HepG2 (cell line): ENCODE measurements around the gene NRSN2. TPM values are rescaled to one million over a fixed set of nuclear protein-coding genes. Genes with fewer than 3 reads are reported as not detected.

Experiments
- ARID4A ChIP-seq: sonication (generic); formaldehyde crosslinking; IDR thresholded peaks from 2 replicates; pipeline ENCODE4 v1.5.0; 2020; ENCODE audit warnings: mild to moderate bottlenecking, missing genetic modification reagents, borderline replicate concordance
- ATF4 ChIP-seq, 2 experiments: fragments of 450-650 bp in 1 of 2; sonication (generic) in 1 of 2; formaldehyde crosslinking; IDR thresholded peaks; 2 replicates each; pipeline versions ENCODE4 v1.5.0 to v1.8.0; 2020 to 2022; ENCODE audit warnings: mild to moderate bottlenecking in 1 of 2, missing genetic modification reagents in 1 of 2
- ELF4 ChIP-seq: sonication (generic); formaldehyde crosslinking; IDR thresholded peaks from 2 replicates; pipeline ENCODE4 v1.5.0; 2020; ENCODE audit warnings: missing genetic modification reagents, mild to moderate bottlenecking, moderate library complexity, borderline replicate concordance
- HDAC6 ChIP-seq: fragments of 200-600 bp; sonication (generic); IDR thresholded peaks from 2 replicates; pipeline ENCODE4 v1.7.0; 2017; ENCODE audit warnings: mild to moderate bottlenecking, antibody characterized with exemption, low read length, low read depth
- HNRNPLL ChIP-seq: fragments of 200-400 bp; formaldehyde crosslinking; IDR thresholded peaks from 2 replicates; pipeline ENCODE4 v1.6.1; 2017; ENCODE audit warnings: mild to moderate bottlenecking, low read depth, low read length; ENCODE audit not compliant: poor library complexity, severe bottlenecking
- KAT8 ChIP-seq: IDR thresholded peaks from 2 replicates; pipeline ENCODE4 v1.6.1; 2016; ENCODE audit warnings: missing genetic modification reagents, missing compliant biosample characterization
- MTA3 ChIP-seq: sonication (generic); formaldehyde crosslinking; IDR thresholded peaks from 2 replicates; pipeline ENCODE4 v1.4.0; 2020; ENCODE audit warnings: missing genetic modification reagents
- NCOA5 ChIP-seq: sonication (generic); formaldehyde crosslinking; IDR thresholded peaks from 2 replicates; pipeline ENCODE4 v1.4.0; 2020; ENCODE audit warnings: missing genetic modification reagents
- PLSCR1 ChIP-seq: sonication (generic); formaldehyde crosslinking; IDR thresholded peaks from 2 replicates; pipeline ENCODE4 v1.5.0; 2020; ENCODE audit warnings: missing genetic modification reagents, mild to moderate bottlenecking, borderline replicate concordance
- RAD51 ChIP-seq: fragments of 450-650 bp; IDR thresholded peaks from 2 replicates; pipeline ENCODE4 v1.6.1; 2016; ENCODE audit warnings: borderline replicate concordance
- SP4 ChIP-seq: sonication (generic); formaldehyde crosslinking; IDR thresholded peaks from 2 replicates; pipeline ENCODE4 v1.8.1; 2023; ENCODE audit warnings: mild to moderate bottlenecking, missing genetic modification reagents
- SYNCRIP ChIP-seq: fragments of 200-400 bp; formaldehyde crosslinking; IDR thresholded peaks from 2 replicates; pipeline ENCODE4 v1.6.1; 2018; ENCODE audit warnings: mild to moderate bottlenecking, low read depth, low read length; ENCODE audit not compliant: insufficient read depth
- ZBTB2 ChIP-seq: sonication (generic); formaldehyde crosslinking; IDR thresholded peaks from 2 replicates; pipeline ENCODE4 v1.8.0; 2022; ENCODE audit warnings: low read depth, missing genetic modification reagents
- ZNF343 ChIP-seq: sonication (generic); formaldehyde crosslinking; IDR thresholded peaks from 2 replicates; pipeline ENCODE4 v1.4.0; 2020; ENCODE audit warnings: mild to moderate bottlenecking, missing genetic modification reagents
- ZNF550 ChIP-seq: sonication (generic); formaldehyde crosslinking; IDR thresholded peaks from 2 replicates; pipeline ENCODE4 v1.4.0; 2020; ENCODE audit warnings: mild to moderate bottlenecking, missing genetic modification reagents, borderline replicate concordance
- ZNF558 ChIP-seq: sonication (generic); formaldehyde crosslinking; IDR thresholded peaks from 2 replicates; pipeline ENCODE4 v1.9.0; 2022; ENCODE audit warnings: mild to moderate bottlenecking, missing genetic modification reagents, borderline replicate concordance
- ZNF572 ChIP-seq: sonication (generic); formaldehyde crosslinking; IDR thresholded peaks from 2 replicates; pipeline ENCODE4 v1.5.1; 2020; ENCODE audit warnings: mild to moderate bottlenecking, missing genetic modification reagents
- ZNF615 ChIP-seq: sonication (generic); formaldehyde crosslinking; IDR thresholded peaks from 2 replicates; pipeline ENCODE4 v1.5.0; 2020; ENCODE audit warnings: mild to moderate bottlenecking, missing genetic modification reagents, borderline replicate concordance
- ZNF747 ChIP-seq: sonication (generic); formaldehyde crosslinking; IDR thresholded peaks from 2 replicates; pipeline ENCODE4 v1.8.1; 2023; ENCODE audit warnings: missing genetic modification reagents, mild to moderate bottlenecking, borderline replicate concordance
- ZNF75D ChIP-seq: sonication (generic); formaldehyde crosslinking; IDR thresholded peaks from 2 replicates; pipeline ENCODE4 v1.8.1; 2023; ENCODE audit warnings: missing genetic modification reagents, mild to moderate bottlenecking, borderline replicate concordance
- ZNF775 ChIP-seq: sonication (generic); formaldehyde crosslinking; IDR thresholded peaks from 2 replicates; pipeline ENCODE4 v1.4.0; 2020; ENCODE audit warnings: missing genetic modification reagents, mild to moderate bottlenecking, moderate library complexity, borderline replicate concordance
- polyA plus RNA-seq, 8 experiments: library from polyadenylated mRNA; depleted of rRNA in 3 of 8; stranded (reverse) in 7 of 8; unstranded in 1 of 8; fragments of >200 nt; fragmentation: Illumina TruSeq in 4 of 8; extraction: Trizol in 4 of 8; gene quantifications; 2 replicates each; pipeline versions ENCODE4 v1.2.1 to v1.2.3, GENCODE V29; 2011 to 2016; ENCODE audit warnings: low read depth in 4 of 8, missing spikeins in 1 of 8, mixed read lengths in 1 of 8; ENCODE audit not compliant: insufficient read depth in 1 of 8
- total RNA-seq, 5 experiments: library from RNA; depleted of rRNA; stranded (reverse); fragments of >200 nt; fragmentation: Illumina TruSeq; extraction: Trizol; gene quantifications; 2 replicates each; pipeline ENCODE4 v1.2.3, GENCODE V29; 2016; ENCODE audit warnings: low read depth in 1 of 5

Gene NRSN2
- total and polyA plus RNA-seq, 2 of the 13 experiments (the other 11 are each of a cell fraction or from before 2014, with no cell fraction given), result 32.3 to 49.4 TPM

GRCh38 chr20:309841-310644 lies 36.9 kb upstream of the NRSN2 start (continued):
- TF ChIP-seq HNRNPLL, result peak; percentile 16
- TF ChIP-seq ZNF775 (CRISPR knock-in tag), result no peak; the same call in 1 of the 2 replicates
- TF ChIP-seq ZNF558 (CRISPR knock-in tag), result no peak
- TF ChIP-seq HDAC6, result no peak
- no peak for TF ChIP-seq ZNF550
- TF ChIP-seq ZNF747 (CRISPR knock-in tag), result peak; percentile 19; the same call in 1 of the 2 replicates
- no peak for TF ChIP-seq MTA3 (CRISPR knock-in tag)
- no peak for TF ChIP-seq RAD51
- TF ChIP-seq NCOA5, result no peak
- TF ChIP-seq ZBTB2 (CRISPR knock-in tag), result no peak
- peak; percentile 15 for TF ChIP-seq KAT8 (CRISPR knock-in tag)
- no peak for TF ChIP-seq ZNF572
- TF ChIP-seq ZNF343 (CRISPR knock-in tag), result 0 out of 2 replicates have a peak, but pooled peaks have one; percentile 82
- TF ChIP-seq SYNCRIP, result no peak
- peak; percentile 84; the same call in 1 of the 2 replicates for TF ChIP-seq ARID4A
- TF ChIP-seq ZNF75D (CRISPR knock-in tag), result no peak
- TF ChIP-seq ZNF615 (CRISPR knock-in tag), result no peak
- TF ChIP-seq PLSCR1 (CRISPR knock-in tag), result no peak
- TF ChIP-seq ELF4 (CRISPR knock-in tag), result no peak
- TF ChIP-seq ATF4 (CRISPR knock-in tag; IDR thresholded peaks at IDR 0.05), result no peak
- peak; percentile 61; the same call in 1 of the 2 replicates for TF ChIP-seq SP4 (CRISPR knock-in tag)
